Measurements from ENCODE around the gene ASTN2. TPM values are rescaled to one million over a fixed set of nuclear protein-coding genes. Genes with fewer than 3 reads are reported as not detected.

The ASTN2 gene
- polyA plus RNA-seq, 2 of the 4 experiments (the other 2 are of a cell fraction): 5.8 to 11.6 TPM

DNA sequence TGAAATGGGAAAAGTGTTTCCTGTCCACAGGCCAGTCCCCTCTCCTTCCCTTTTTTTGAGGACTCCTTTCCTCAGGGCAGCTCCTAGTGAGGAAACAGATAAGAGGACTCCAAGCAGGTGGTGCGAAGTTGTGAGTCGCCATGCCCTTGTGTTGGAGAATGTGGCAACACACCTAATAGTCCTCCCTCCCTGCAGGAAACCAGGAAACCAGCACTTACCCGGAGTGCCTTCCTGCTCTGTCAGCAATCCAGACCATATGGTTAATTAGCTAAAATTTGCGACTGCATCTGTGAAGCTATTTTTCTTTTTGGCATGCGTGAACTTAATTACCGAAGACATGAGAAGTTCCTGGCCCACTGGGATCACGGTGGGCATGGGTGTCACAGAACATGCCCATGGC, 657.8 kb downstream of the ASTN2 start (continued):
- no peak for TF ChIP-seq CHD2 (IDR thresholded peaks at IDR 0.05; ENCODE audit: low read length, partially characterized antibody)

- POLR2A ChIA-PET: no interaction called here
- Histone ChIP-seq H3K4me2 (no peak overlapping the region), H3K4me1 (no peaks in the 10 kb centered on the region), H3K27ac (no peak overlapping the region), H3K4me3 (no peak overlapping the region), H3K9me3 (no peaks in the 10 kb centered on the region; the same call in 2 of the 3 replicates)
- CTCF ChIA-PET: interaction anchor here (0.6 to 1.7 kb wide), 3 partner anchors 16 to 107 kb away, joined by 3 to 6 read pairs (median 5); no protein-coding TSS in a partner anchor
- WGBS (ENCODE audit: missing lambda C conversion rate): 0% methylated on average over 1 of the region's 1 CpG
- no peak for FAIRE-seq
- no peak for DNase-seq (ENCODE audit: low read depth in 1 of 2, low spot score in 1 of 2)
- ATAC-seq: no peak
- no peak for TF ChIP-seq MYC (IDR thresholded peaks at IDR 0.05; ENCODE audit: borderline replicate concordance, low read length)
- TF ChIP-seq, protein P1, sequence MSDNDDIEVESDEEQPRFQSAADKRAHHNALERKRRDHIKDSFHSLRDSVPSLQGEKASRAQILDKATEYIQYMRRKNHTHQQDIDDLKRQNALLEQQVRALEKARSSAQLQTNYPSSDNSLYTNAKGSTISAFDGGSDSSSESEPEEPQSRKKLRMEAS (IDR thresholded peaks at IDR 0.05): no peak
- no peak for TF ChIP-seq ATOH8 (CRISPR knock-in tag; IDR thresholded peaks at IDR 0.05; ENCODE audit: low read depth)
- no peak for TF ChIP-seq HMGXB4 (CRISPR knock-in tag; IDR thresholded peaks at IDR 0.05; ENCODE audit: borderline replicate concordance)
- TF ChIP-seq NPAS2 (CRISPR knock-in tag; IDR thresholded peaks at IDR 0.05; ENCODE audit: borderline replicate concordance): no peak
- TF ChIP-seq, protein P2, sequence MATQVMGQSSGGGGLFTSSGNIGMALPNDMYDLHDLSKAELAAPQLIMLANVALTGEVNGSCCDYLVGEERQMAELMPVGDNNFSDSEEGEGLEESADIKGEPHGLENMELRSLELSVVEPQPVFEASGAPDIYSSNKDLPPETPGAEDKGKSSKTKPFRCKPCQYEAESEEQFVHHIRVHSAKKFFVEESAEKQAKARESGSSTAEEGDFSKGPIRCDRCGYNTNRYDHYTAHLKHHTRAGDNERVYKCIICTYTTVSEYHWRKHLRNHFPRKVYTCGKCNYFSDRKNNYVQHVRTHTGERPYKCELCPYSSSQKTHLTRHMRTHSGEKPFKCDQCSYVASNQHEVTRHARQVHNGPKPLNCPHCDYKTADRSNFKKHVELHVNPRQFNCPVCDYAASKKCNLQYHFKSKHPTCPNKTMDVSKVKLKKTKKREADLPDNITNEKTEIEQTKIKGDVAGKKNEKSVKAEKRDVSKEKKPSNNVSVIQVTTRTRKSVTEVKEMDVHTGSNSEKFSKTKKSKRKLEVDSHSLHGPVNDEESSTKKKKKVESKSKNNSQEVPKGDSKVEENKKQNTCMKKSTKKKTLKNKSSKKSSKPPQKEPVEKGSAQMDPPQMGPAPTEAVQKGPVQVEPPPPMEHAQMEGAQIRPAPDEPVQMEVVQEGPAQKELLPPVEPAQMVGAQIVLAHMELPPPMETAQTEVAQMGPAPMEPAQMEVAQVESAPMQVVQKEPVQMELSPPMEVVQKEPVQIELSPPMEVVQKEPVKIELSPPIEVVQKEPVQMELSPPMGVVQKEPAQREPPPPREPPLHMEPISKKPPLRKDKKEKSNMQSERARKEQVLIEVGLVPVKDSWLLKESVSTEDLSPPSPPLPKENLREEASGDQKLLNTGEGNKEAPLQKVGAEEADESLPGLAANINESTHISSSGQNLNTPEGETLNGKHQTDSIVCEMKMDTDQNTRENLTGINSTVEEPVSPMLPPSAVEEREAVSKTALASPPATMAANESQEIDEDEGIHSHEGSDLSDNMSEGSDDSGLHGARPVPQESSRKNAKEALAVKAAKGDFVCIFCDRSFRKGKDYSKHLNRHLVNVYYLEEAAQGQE (IDR thresholded peaks at IDR 0.05): no peak
- TF ChIP-seq CBX8 (IDR thresholded peaks at IDR 0.05): no peak
- TF ChIP-seq HDAC2 (IDR thresholded peaks at IDR 0.05): no peak
- no peak for TF ChIP-seq EHMT2 (IDR thresholded peaks at IDR 0.05; ENCODE audit: low read depth)
- TF ChIP-seq E2F6 (IDR thresholded peaks at IDR 0.05; ENCODE audit: borderline replicate concordance, low read depth): no peak
- no peak for TF ChIP-seq SMC3 (IDR thresholded peaks at IDR 0.05)
- TF ChIP-seq NR3C1 (IDR thresholded peaks at IDR 0.05): no peak
- TF ChIP-seq HOXB5 (CRISPR knock-in tag; IDR thresholded peaks at IDR 0.05): no peak
- no peak for TF ChIP-seq RNF2 (IDR thresholded peaks at IDR 0.05; ENCODE audit: borderline replicate concordance, low read depth)
- no peak for TF ChIP-seq ZC3H11A (IDR thresholded peaks at IDR 0.05)
- TF ChIP-seq HOXA7 (CRISPR knock-in tag; IDR thresholded peaks at IDR 0.05): no peak
- no peak for TF ChIP-seq ZNF302 (CRISPR knock-in tag; IDR thresholded peaks at IDR 0.05)
- no peak for TF ChIP-seq EP300 (IDR thresholded peaks at IDR 0.05)
- no peak for TF ChIP-seq CEBPB (IDR thresholded peaks at IDR 0.05)
These were observed 661.5 kb downstream of the ASTN2 start for GRCh38 chr9:116753389-116753788.
